K562 (cell line): ENCODE data around the gene SEMA6C. TPM values are rescaled to one million over a fixed set of nuclear protein-coding genes. Genes with fewer than 3 reads are reported as not detected.

Experiments
- ASH1L ChIP-seq: fragments of 450-650 bp; IDR thresholded peaks from 2 replicates; pipeline ENCODE4 v1.6.1; 2018; ENCODE audit warnings: borderline replicate concordance, mild to moderate bottlenecking, low read depth; ENCODE audit not compliant: partially characterized antibody
- CHAMP1 ChIP-seq: fragments of 450-650 bp; IDR thresholded peaks from 2 replicates; pipeline ENCODE4 v1.6.1; 2016; ENCODE audit warnings: mild to moderate bottlenecking
- CREB3 ChIP-seq: fragments of 450-650 bp; conservative IDR thresholded peaks from 2 replicates; pipeline ENCODE4 v1.6.1; 2016; ENCODE audit warnings: missing genetic modification characterization, low read depth, mild to moderate bottlenecking, missing compliant biosample characterization, moderate library complexity
- CREB3L1 ChIP-seq: fragments of 450-650 bp; IDR thresholded peaks from 2 replicates; pipeline ENCODE4 v1.6.1; 2014; ENCODE audit warnings: low read depth, mild to moderate bottlenecking, moderate library complexity, borderline replicate concordance
- E2F6 ChIP-seq, 2 experiments: IDR thresholded peaks; 2 replicates each; pipeline ENCODE4 v1.6.1; 2011; ENCODE audit warnings: borderline replicate concordance in 1 of 2, control low read depth in 1 of 2, low read depth in 1 of 2, low read length in 1 of 2, mild to moderate bottlenecking in 1 of 2, mixed read lengths in 1 of 2, moderate library complexity in 1 of 2; ENCODE audit not compliant: insufficient read depth in 1 of 2, insufficient read length in 1 of 2, poor library complexity in 1 of 2, severe bottlenecking in 1 of 2; ENCODE audit errors: extremely low read depth in 1 of 2
- FOXK2 ChIP-seq, 2 experiments: fragments of 450-650 bp; IDR thresholded peaks in 1 of 2; conservative IDR thresholded peaks in 1 of 2; 2 replicates each; pipeline ENCODE4 v1.6.1; 2016; ENCODE audit warnings: low read depth in 2 of 2, mild to moderate bottlenecking in 1 of 2
- GATA2 ChIP-seq: sonication (generic); formaldehyde crosslinking; IDR thresholded peaks from 2 replicates; pipeline ENCODE4 v1.4.0; 2020; ENCODE audit warnings: mild to moderate bottlenecking, missing genetic modification reagents
- HES1 ChIP-seq: fragments of 450-650 bp; IDR thresholded peaks from 2 replicates; pipeline ENCODE4 v1.6.1; 2016; ENCODE audit warnings: low read depth, mild to moderate bottlenecking, moderate library complexity
- KAT2B ChIP-seq: IDR thresholded peaks from one replicate; pipeline ENCODE4 v1.6.1; 2012; ENCODE audit warnings: low read depth, mild to moderate bottlenecking, control low read depth, inconsistent platforms, low read length, moderate library complexity
- MEIS2 ChIP-seq: fragments of 450-650 bp; IDR thresholded peaks from 2 replicates; pipeline ENCODE4 v1.6.1; 2014; ENCODE audit warnings: mild to moderate bottlenecking; ENCODE audit not compliant: partially characterized antibody
- NFE2 ChIP-seq: IDR thresholded peaks from 2 replicates; pipeline ENCODE4 v1.6.1; 2014; ENCODE audit warnings: antibody characterized with exemption, low read depth
- PTBP1 ChIP-seq: fragments of 200-400 bp; formaldehyde crosslinking; IDR thresholded peaks from 2 replicates; pipeline ENCODE4 v1.6.1; 2017; ENCODE audit warnings: low read depth, low read length
- RBM39 ChIP-seq: fragments of 200-400 bp; formaldehyde crosslinking; optimal IDR thresholded peaks from 2 replicates; pipeline ENCODE3; 2018; ENCODE audit warnings: low read depth, low read length
- RHOXF2B ChIP-seq: fragments of 250-450 bp; sonication (Bioruptor Pico); conservative IDR thresholded peaks from 2 replicates; pipeline ENCODE4 v1.5.1; 2021
- TBL1XR1 ChIP-seq, 2 experiments: IDR thresholded peaks; 2 replicates each; pipeline ENCODE4 v1.6.1; 2012; ENCODE audit warnings: improper control_type of control experiment in 2 of 2, low read length in 2 of 2, mild to moderate bottlenecking in 1 of 2
- TBP ChIP-seq: optimal IDR thresholded peaks from 2 replicates; pipeline ENCODE3; 2011; ENCODE audit warnings: low read depth, low read length, improper control_type of control experiment
- ZNF280B ChIP-seq: fragments of 250-450 bp; sonication (Bioruptor Pico); IDR thresholded peaks from 2 replicates; pipeline ENCODE4 v1.5.1; 2021; ENCODE audit warnings: mild to moderate bottlenecking
- ZNF3 ChIP-seq: fragments of 250-450 bp; sonication (Bioruptor Pico); IDR thresholded peaks from 2 replicates; pipeline ENCODE4 v1.5.0; 2021; ENCODE audit warnings: mild to moderate bottlenecking, moderate library complexity
- polyA plus RNA-seq, 8 experiments: library from polyadenylated mRNA; depleted of rRNA in 4 of 8; stranded (reverse) in 5 of 8; unstranded in 3 of 8; fragments of >200 nt; fragmentation: Nextera tagmentation in 2 of 8; fragmentation: Illumina TruSeq in 1 of 8; extraction: Ambion mirVana in 2 of 8; extraction: Trizol in 1 of 8; gene quantifications; 2 replicates each; pipeline versions ENCODE4 v1.2.1 to v1.2.3, GENCODE V29; 2011 to 2014; ENCODE audit warnings: inconsistent platforms in 1 of 8, missing spikeins in 1 of 8
- total RNA-seq, 7 experiments: library from RNA; depleted of rRNA in 6 of 7; stranded (reverse); fragments of >200 nt in 6 of 7; fragmentation: Illumina TruSeq in 2 of 7; extraction: Trizol in 2 of 7; gene quantifications; 2 replicates each; pipeline versions ENCODE4 v1.2.1 to v1.2.3, GENCODE V29; 2011 to 2021; ENCODE audit warnings: low replicate concordance in 1 of 7

The SEMA6C gene
- total and polyA plus RNA-seq, 9 of the 15 experiments (the other 6 are each of a cell fraction or from before 2014, with no cell fraction given), result 0.03 to 4.6 (median 0.95) TPM

GRCh38 chr1:151165738-151166504, 19.5 kb upstream of the SEMA6C start, which contains the start of the genes LYSMD1 and SCNM1 (continued):
- TF ChIP-seq NFE2 (no peak; the same call in 1 of the 2 replicates), GATA2 (CRISPR knock-in tag) (no peak), ZNF280B (no peak), PTBP1 (no peak), CHAMP1 (no peak), HES1 (no peak), RBM39 (peak; percentile 83), FOXK2 (conservative IDR thresholded peaks at IDR 0.05 in 1 of 2, IDR thresholded peaks at IDR 0.05 in 1 of 2; ENCODE audit: low read depth in 2 of 2) (peak; percentile 73 to 94), MEIS2 (peak; percentile 57), ASH1L (peak; percentile 90), ZNF3 (no peak), CREB3 (tag) (peak; percentile 53; the same call in 1 of the 2 replicates), RHOXF2B (CRISPR knock-in tag) (no peak), E2F6 (IDR thresholded peaks at IDR 0.05; ENCODE audit: borderline replicate concordance in 1 of 2, extremely low read depth in 1 of 2, insufficient read depth in 1 of 2, insufficient read length in 1 of 2, low read depth in 1 of 2, low read length in 1 of 2, poor library complexity in 1 of 2, severe bottlenecking in 1 of 2) (peak; percentile 2 to 31), TBP (peak; percentile 77), CREB3L1 (peak; percentile 96), KAT2B (no peak), TBL1XR1 (IDR thresholded peaks at IDR 0.05; ENCODE audit: low read length in 2 of 2) (peak in 1 of 2 experiments; percentile 34; a peak in 1 of 4 replicates)
